Panc1 (cell line): ENCODE measurements around the gene CLMP. TPM values are rescaled to one million over a fixed set of nuclear protein-coding genes. Genes with fewer than 3 reads are reported as not detected.

Experiments
- ATAC-seq: fragments of 200-7000 bp; cut with Tn5 transposase; 2 replicates; pipeline ENCODE4 v1.9.1; 2020; ENCODE audit warnings: mild to moderate bottlenecking, moderate library complexity
- BruUV-seq: library from RNA; stranded (reverse); fragments of 400-500 nt; replicated peaks from 2 replicates; lab custom pipeline; 2021; lab: Mats Ljungman, UMichigan
- CTCF ChIA-PET: fragments of 300-600 bp; sonication (Branson Sonifier 250); formaldehyde crosslinking; loops from one replicate; lab custom pipeline; 2022; ENCODE audit warnings: antibody characterized with exemption; lab: Charles Lee
- POLR2A ChIA-PET: fragments of 300-600 bp; sonication (Branson Sonifier 250); formaldehyde crosslinking; loops from one replicate; lab custom pipeline; 2022; ENCODE audit warnings: antibody characterized with exemption; lab: Charles Lee
- DNase-seq: peaks from one replicate; pipeline ENCODE4 v3.0.0-alpha.2; 2010; ENCODE audit warnings: low read depth, low spot score
- H3K27ac ChIP-seq: 2 replicates; pipeline ENCODE4 v1.5.1; 2011; ENCODE audit warnings: mild to moderate bottlenecking, low read length, inconsistent platforms
- H3K27me3 ChIP-seq: fragments of 200-500 bp; sonication (Bioruptor generic); 2 replicates; pipeline ENCODE4 v1.6.0; 2014; ENCODE audit warnings: low read length, inconsistent platforms; ENCODE audit not compliant: control insufficient read depth, insufficient read depth
- H3K36me3 ChIP-seq: fragments of 200-500 bp; sonication (Bioruptor generic); 2 replicates; pipeline ENCODE4 v1.5.1; 2014; ENCODE audit warnings: inconsistent platforms, mild to moderate bottlenecking, low read length, moderate library complexity; ENCODE audit not compliant: control insufficient read depth, insufficient read depth
- H3K4me1 ChIP-seq: 2 replicates; pipeline ENCODE4 v1.5.1; 2011; ENCODE audit warnings: inconsistent platforms, mild to moderate bottlenecking, low read length, moderate library complexity; ENCODE audit not compliant: control insufficient read depth, insufficient read depth
- H3K4me3 ChIP-seq, 2 experiments: 2 replicates each; pipeline ENCODE4 v1.5.1; 2011 to 2012; ENCODE audit warnings: low read depth in 2 of 2, low read length in 2 of 2, mild to moderate bottlenecking in 2 of 2, inconsistent platforms in 1 of 2, moderate library complexity in 1 of 2
- H3K9me3 ChIP-seq: fragments of 200-500 bp; sonication (Bioruptor generic); 2 replicates; pipeline ENCODE4 v1.5.1; 2014; ENCODE audit warnings: low read depth, mild to moderate bottlenecking, inconsistent platforms, low read length, moderate library complexity; ENCODE audit not compliant: control insufficient read depth, insufficient read depth
- CTCF ChIP-seq: fragments of 450-650 bp; IDR thresholded peaks from 2 replicates; pipeline ENCODE4 v1.5.1; 2017; ENCODE audit warnings: mild to moderate bottlenecking
- POLR2AphosphoS5 ChIP-seq: IDR thresholded peaks from 2 replicates; pipeline ENCODE4 v1.6.1; 2012; ENCODE audit warnings: mild to moderate bottlenecking, low read depth, low read length, moderate library complexity
- REST ChIP-seq, 2 experiments: IDR thresholded peaks; 2 replicates each; pipeline ENCODE4 v1.6.1; 2011 to 2012; ENCODE audit warnings: low read depth in 2 of 2, control low read depth in 1 of 2, low read length in 1 of 2, mild to moderate bottlenecking in 1 of 2, moderate library complexity in 1 of 2; ENCODE audit not compliant: insufficient read depth in 1 of 2
- SIN3A ChIP-seq: IDR thresholded peaks from 2 replicates; pipeline ENCODE4 v1.6.1; 2012; ENCODE audit warnings: low read depth, mild to moderate bottlenecking, low read length, moderate library complexity, borderline replicate concordance; ENCODE audit not compliant: insufficient read depth
- TCF7L2 ChIP-seq: IDR thresholded peaks from 2 replicates; pipeline ENCODE4 v1.6.1; 2011; ENCODE audit warnings: mild to moderate bottlenecking, low read depth, low read length, inconsistent platforms
- in situ Hi-C: cut with HindIII; loops from 2 replicates; pipeline ENCODE4 v1.10.0; 2016; ENCODE audit warnings: low sequenced_read_pairs, low pct_unique_long_range_greater_than_20kb
- intact Hi-C: fragments of 100-400 bp; cut with micrococcal nuclease; formaldehyde crosslinking; loops from one replicate; pipeline ENCODE4 v1.10.0; 2022; ENCODE audit not compliant: unreplicated experiment
- total RNA-seq: library from RNA; stranded (reverse); gene quantifications from one replicate; pipeline ENCODE4 v1.2.1, GENCODE V29; 2021; ENCODE audit not compliant: unreplicated experiment

The CLMP gene
- total RNA-seq, 1 experiment from 2014 or later, result 1.5 TPM

- ChIA-PET CTCF (no interaction called here), POLR2A (no interaction called here)
- no peak for DNase-seq
- Histone ChIP-seq H3K27me3 (no peaks in the 10 kb centered on the region), H3K4me3 (no peak overlapping the region), H3K4me1 (peaks cover 4% of the 10 kb centered on the region; the same call in 1 of the 2 replicates), H3K9me3 (peaks cover 3% of the 10 kb centered on the region; the same call in 1 of the 2 replicates), H3K36me3 (no peaks in the 10 kb centered on the region), H3K27ac (no peak overlapping the region)
- in situ Hi-C loops, result no loop called here
- intact Hi-C loops, result no loop called here
- no peak for ATAC-seq
- TF ChIP-seq POLR2AphosphoS5, result no peak
- no peak for TF ChIP-seq TCF7L2
- no peak for TF ChIP-seq REST (IDR thresholded peaks at IDR 0.05; ENCODE audit: insufficient read depth in 1 of 2, low read depth in 2 of 2, low read length in 1 of 2)
- no peak for TF ChIP-seq SIN3A
- TF ChIP-seq CTCF, result no peak
- no TSS peak for BruUV-seq
Observed at GRCh38 chr11:123086305-123086704, 108.7 kb downstream of the CLMP start.

GRCh38 chr11:123085497-123085896, 109.6 kb downstream of the CLMP start:
- Histone ChIP-seq H3K4me3 (no peak overlapping the region), H3K27ac (no peak overlapping the region), H3K27me3 (no peaks in the 10 kb centered on the region), H3K9me3 (peaks cover 3% of the 10 kb centered on the region; the same call in 1 of the 2 replicates), H3K36me3 (no peaks in the 10 kb centered on the region), H3K4me1 (peaks cover 4% of the 10 kb centered on the region; the same call in 1 of the 2 replicates)
- POLR2A ChIA-PET, result interaction anchor here (0.6 kb wide), 1 partner anchor 31 kb away, joined by 6 read pairs; no protein-coding TSS in a partner anchor
- no TSS peak for BruUV-seq
- CTCF ChIA-PET, result interaction anchor here (0.6 kb wide), 1 partner anchor 155 kb away, joined by 5 read pairs; no protein-coding TSS in a partner anchor
- ATAC-seq (no peak), DNase-seq (no peak)
- intact Hi-C loops, result no loop called here
- TF ChIP-seq SIN3A (no peak), CTCF (no peak), POLR2AphosphoS5 (no peak), REST (IDR thresholded peaks at IDR 0.05; ENCODE audit: insufficient read depth in 1 of 2, low read depth in 2 of 2, low read length in 1 of 2) (no peak)
- in situ Hi-C loops, result no loop called here
